ENCODE measurements around the gene DAG1.

GRCh38 chr3:49533031-49533430, 63.0 kb downstream of the DAG1 start:
- no peak for TF ChIP-seq YY1 (IDR thresholded peaks at IDR 0.05; ENCODE audit: insufficient read depth, insufficient read length)
- TF ChIP-seq SUZ12 (IDR thresholded peaks at IDR 0.05; ENCODE audit: extremely low read depth, insufficient read depth, insufficient read length) = no peak
- TF ChIP-seq ZNF274 (IDR thresholded peaks at IDR 0.05; ENCODE audit: low read depth, low read length) = no peak

Data from NT2/D1 (cell line).